Mucosa of descending colon (tissue), 3 donors: ENCODE data around the gene RAD9A. TPM values are rescaled to one million over a fixed set of nuclear protein-coding genes. Genes with fewer than 3 reads are reported as not detected.
A peak's percentile ranks its signal among the peaks of the same experiment; 100 is the strongest.

Experiments
- ATAC-seq: fragments of 200-7000 bp; cut with Tn5 transposase; one replicate; pipeline ENCODE4 v1.9.1; 2020; ENCODE audit warnings: mild to moderate bottlenecking, moderate library complexity
- DNase-seq, 3 donors: peaks; one replicate each; pipeline ENCODE4 v3.0.0-alpha.2; 2020
- H3K36me3 ChIP-seq: fragments of 200-600 bp; one replicate; pipeline ENCODE4 v1.8.0; 2021; ENCODE audit warnings: low read depth, mild to moderate bottlenecking
- H3K4me1 ChIP-seq: fragments of 200-600 bp; one replicate; pipeline ENCODE4 v1.8.0; 2021; ENCODE audit warnings: low read depth, mild to moderate bottlenecking
- H3K4me3 ChIP-seq: fragments of 200-600 bp; one replicate; pipeline ENCODE4 v1.8.0; 2021; ENCODE audit warnings: mild to moderate bottlenecking
- H3K9me3 ChIP-seq: fragments of 200-600 bp; one replicate; pipeline ENCODE4 v1.8.0; 2021; ENCODE audit warnings: mild to moderate bottlenecking
- intact Hi-C, 2 donors: fragments of 100-400 bp; cut with DNase I in 1 of 2; cut with micrococcal nuclease in 1 of 2; formaldehyde crosslinking; loops; one replicate each; pipeline versions ENCODE4 v1.11.0 to v1.11.1; 2022; cut with DNase I, micrococcal nuclease
- total RNA-seq, 3 donors: library from RNA; stranded (reverse); fragmentation: NEBNext Ultra II Directional in 2 of 3; extraction: Animal tissue kit (Norgen Biotek cat#: 25700) in 2 of 3; gene quantifications; one replicate each; pipeline versions ENCODE4 v1.2.1 to v1.2.4, GENCODE V29; 2021 to 2023
- TF ChIP-seq, protein P1 (sequence below): fragments of 200-600 bp; IDR thresholded peaks from one replicate; pipeline ENCODE4 v1.8.0; 2022; ENCODE audit warnings: antibody characterized with exemption, mild to moderate bottlenecking
- donor health status: DM: no; HTN: no; CAD: no; lungs with moderate emphysema.
- donor health status: DM: no; HTN: no; CAD: no.
- donor health status: DM: no; HTN: yes; CAD: no.

Gene RAD9A
- total RNA-seq, 3 donors from 2014 or later = 27.9 to 39.3 (median 29.1) TPM

DNA sequence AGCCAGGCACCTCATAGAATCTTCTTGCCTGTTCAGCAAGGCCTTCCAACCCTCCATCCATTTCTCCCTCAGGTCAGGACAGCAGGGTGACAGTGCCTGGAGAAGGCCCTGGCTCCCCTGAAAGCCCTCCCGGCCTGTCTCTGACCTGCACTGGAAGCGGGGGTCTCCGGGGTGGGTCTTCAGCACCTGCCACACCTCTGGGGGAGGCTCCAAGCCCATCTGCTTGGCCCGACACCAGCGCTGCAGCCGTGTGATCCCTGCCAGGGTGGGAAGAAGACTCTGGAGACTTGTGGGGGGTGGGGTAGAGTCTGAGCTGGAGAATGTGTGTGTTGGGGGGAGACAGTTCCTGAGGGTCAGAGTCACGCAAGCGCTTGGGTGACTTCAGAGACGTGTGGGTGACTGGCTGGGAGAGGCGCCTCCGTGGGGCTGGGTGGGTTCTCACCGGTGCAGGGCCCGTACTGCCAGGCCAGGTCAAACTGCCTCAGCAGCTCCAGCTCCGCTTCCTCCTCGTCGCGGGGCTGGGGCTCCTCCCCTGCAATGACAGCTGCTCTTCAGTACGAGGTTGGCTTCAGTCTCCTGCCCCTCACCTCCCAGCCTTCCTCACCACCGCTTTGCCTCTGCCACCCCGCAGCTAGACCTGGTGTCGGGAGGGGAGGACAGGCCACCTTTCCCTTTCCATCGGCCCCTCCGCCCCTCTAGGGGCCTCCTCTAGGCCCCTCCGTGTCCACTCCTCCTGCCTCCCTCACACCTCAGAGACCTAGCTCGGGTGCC is 39.1 kb upstream of the RAD9A start:
- peak in 2 of 3 donors; percentile 67 to 88 for DNase-seq
- no peaks in the 10 kb centered on the region for H3K9me3 ChIP-seq
- peak; percentile 32 for ATAC-seq
- H3K4me3 ChIP-seq = peak overlapping the region; percentile 67
- TF ChIP-seq, protein P1, sequence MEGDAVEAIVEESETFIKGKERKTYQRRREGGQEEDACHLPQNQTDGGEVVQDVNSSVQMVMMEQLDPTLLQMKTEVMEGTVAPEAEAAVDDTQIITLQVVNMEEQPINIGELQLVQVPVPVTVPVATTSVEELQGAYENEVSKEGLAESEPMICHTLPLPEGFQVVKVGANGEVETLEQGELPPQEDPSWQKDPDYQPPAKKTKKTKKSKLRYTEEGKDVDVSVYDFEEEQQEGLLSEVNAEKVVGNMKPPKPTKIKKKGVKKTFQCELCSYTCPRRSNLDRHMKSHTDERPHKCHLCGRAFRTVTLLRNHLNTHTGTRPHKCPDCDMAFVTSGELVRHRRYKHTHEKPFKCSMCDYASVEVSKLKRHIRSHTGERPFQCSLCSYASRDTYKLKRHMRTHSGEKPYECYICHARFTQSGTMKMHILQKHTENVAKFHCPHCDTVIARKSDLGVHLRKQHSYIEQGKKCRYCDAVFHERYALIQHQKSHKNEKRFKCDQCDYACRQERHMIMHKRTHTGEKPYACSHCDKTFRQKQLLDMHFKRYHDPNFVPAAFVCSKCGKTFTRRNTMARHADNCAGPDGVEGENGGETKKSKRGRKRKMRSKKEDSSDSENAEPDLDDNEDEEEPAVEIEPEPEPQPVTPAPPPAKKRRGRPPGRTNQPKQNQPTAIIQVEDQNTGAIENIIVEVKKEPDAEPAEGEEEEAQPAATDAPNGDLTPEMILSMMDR = no peak
- no peaks in the 10 kb centered on the region for H3K36me3 ChIP-seq
- H3K4me1 ChIP-seq = peaks cover 57% of the 10 kb centered on the region
- intact Hi-C loops = no loop called here

DNA sequence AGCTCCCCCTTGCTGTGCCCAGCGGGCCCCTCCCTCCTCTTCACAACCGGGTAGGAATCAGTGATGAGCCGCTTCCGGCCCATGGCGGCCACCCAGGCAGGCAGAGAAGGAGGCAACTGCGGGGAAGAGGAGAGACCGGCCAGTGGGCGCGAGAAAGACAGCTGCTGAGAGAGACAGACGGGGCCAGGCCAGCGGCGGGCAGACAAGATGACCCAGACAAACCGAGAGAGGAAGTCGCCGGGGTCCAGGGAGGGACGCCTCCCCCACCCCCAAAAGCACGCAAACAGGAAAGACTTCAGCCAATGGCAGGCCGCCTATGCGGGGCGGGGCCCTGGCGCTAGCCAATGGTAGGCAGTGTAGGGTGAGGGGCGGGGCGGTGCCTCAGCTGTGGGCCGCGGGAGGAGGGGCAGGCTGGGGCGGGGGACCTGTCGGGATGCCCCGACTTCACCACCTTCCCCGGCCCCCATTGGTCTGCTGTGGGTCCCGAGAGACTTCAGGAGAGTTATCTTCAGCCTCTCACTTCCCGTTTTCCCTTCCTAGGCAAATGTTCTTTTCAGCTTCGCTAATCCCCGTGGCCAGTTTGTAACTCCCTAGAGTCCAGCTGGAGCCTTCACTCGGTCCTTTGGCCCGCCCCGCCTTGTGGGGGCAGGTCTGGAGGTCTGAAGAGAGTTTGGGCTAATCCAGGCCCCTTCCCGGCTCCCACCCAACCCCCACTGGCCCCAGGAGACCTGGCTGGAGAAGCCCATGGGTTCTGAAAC is 38.3 kb upstream of the RAD9A start, which contains the start of gene POLD4:
Gene POLD4 (minus strand): TSS at position 230 of the 758 bp plus-strand sequence. CDS start 147 bp downstream, at position 83.
- Histone ChIP-seq H3K4me3 (peak within 1 kb of the TSS; percentile 67), H3K9me3 (no peaks in the 10 kb centered on the region), H3K36me3 (no peaks in the 10 kb centered on the region), H3K4me1 (peaks cover 57% of the 10 kb centered on the region)
- DNase-seq = peak; percentile 99 to 100 (median 99)
- peak; percentile 76 for ATAC-seq
- intact Hi-C loops = no loop called here
- TF ChIP-seq, protein P1 = no peak

DNA sequence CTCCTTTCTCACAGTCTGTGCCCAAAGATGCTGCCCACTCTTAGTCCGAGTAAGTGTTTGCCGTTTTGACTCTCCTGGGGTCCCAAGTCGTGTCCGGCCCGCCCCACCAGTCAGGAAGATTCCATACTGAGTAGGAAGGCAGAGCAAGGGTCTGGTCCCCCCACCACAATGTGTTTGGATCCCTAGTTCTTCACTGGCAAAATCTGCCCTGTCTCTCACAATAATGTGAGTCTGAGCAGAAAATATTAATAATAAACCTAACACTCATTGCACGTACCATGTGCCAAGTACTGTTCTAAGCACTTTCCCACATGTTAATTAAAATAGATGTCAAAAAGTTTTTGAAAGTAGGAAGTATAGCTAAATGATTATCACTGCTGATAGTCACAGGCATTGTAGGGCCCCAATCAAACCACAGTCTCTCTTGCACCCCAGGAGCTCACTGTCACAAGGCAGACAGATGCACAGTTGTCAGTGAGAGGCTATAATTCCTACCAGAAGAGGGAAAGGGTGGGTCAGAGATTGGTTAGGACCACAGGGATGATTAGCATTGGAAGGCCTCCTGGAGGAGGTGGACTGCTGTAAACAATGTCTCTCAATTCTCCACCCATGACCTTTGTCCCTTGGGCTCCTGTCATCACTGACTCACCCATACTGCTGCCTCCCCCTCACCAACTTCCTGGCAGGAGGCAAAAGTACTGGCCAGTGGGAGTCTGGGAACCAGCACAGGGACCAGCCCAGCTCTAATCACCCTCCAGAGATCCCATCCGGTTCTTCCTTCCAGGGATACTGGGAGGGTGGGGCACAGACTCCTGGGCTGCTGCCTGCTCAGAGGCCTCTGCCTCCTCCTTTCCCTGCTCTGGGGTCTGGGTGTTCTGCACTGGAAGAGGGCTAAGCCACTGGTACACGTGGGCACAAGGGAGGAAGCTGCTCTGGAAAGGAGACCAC is 37.4 kb upstream of the RAD9A start:
- peak; percentile 62 for ATAC-seq
- TF ChIP-seq, protein P1 = no peak
- peak; percentile 85 to 90 (median 88) for DNase-seq
- peaks cover 57% of the 10 kb centered on the region for H3K4me1 ChIP-seq
- H3K36me3 ChIP-seq = no peaks in the 10 kb centered on the region
- no peak overlapping the region for H3K4me3 ChIP-seq
- intact Hi-C loops = no loop called here
- no peaks in the 10 kb centered on the region for H3K9me3 ChIP-seq

DNA sequence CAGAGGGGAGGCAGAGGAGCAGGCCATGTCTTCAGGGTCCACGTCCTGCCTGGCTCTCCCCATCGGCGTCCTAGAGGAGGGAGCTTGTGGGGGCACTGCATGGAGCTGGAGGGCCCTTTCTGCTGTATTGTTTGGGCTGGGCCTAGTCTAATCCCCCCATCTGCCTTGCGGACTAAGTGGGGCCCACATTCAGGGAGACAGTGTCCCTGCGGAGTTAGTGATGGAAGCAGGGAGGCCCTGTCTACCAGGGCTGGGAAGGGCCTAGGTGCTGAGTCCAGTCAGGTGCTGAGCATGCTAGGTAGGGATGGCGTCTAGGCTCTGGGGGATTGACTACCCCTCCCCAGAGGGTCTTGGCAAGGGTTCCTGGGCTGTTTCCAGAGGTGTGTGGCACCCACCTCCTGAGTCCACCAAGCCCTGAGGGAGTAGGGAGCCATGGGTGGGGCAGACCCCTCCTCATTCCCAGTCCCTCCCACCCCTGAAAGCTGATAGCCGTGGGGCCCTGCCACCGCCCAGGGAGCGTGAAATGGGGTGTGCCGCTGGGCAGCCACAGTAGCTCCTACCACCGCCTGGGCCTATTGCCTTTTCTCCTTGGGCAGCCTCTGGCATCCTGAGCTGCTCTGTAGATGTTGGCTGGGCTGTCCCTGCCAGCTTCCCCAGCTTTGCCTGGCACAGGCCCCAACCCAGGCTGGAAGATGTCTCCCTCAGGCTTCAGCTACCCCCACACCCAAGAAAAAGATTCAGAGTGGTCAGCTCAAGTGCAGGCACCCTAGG is 36.6 kb upstream of the RAD9A start:
- Histone ChIP-seq H3K4me1 (peaks cover 57% of the 10 kb centered on the region), H3K36me3 (no peaks in the 10 kb centered on the region), H3K9me3 (no peaks in the 10 kb centered on the region), H3K4me3 (no peak overlapping the region)
- intact Hi-C loops = no loop called here
- TF ChIP-seq, protein P1 = no peak
- ATAC-seq (no peak), DNase-seq (peak; percentile 45 to 65 (median 63))
